ENCODE measurements around the gene SNAP47.

SNAP47 gene

GRCh38 chr1:227732586-227733308 lies 2.5 kb upstream of the SNAP47 start:
- DNase-seq, result no peak

- no peak for DNase-seq
These were observed 1.9 kb upstream of the SNAP47 start for GRCh38 chr1:227733309-227733705.

- no peak for DNase-seq
These were observed 1.3 kb upstream of the SNAP47 start for GRCh38 chr1:227733751-227734545.

- DNase-seq, result peak; percentile 44 to 47
These were observed 734 bp upstream of the SNAP47 start for GRCh38 chr1:227734546-227734855.

GRCh38 chr1:227735539-227736285 lies 477 bp downstream of the SNAP47 start:
- DNase-seq, result no peak

GRCh38 chr1:227736814-227737432 lies 1.7 kb downstream of the SNAP47 start:
- DNase-seq, result no peak

GRCh38 chr1:227738820-227739219 lies 3.6 kb downstream of the SNAP47 start:
- no peak for DNase-seq

GRCh38 chr1:227739636-227740035 lies 4.4 kb downstream of the SNAP47 start:
- DNase-seq, result no peak

GRCh38 chr1:227740401-227740960 lies 5.2 kb downstream of the SNAP47 start:
- no peak for DNase-seq

GRCh38 chr1:227741166-227741870 lies 6.1 kb downstream of the SNAP47 start:
- DNase-seq, result no peak

GRCh38 chr1:227742738-227743715 lies 7.8 kb downstream of the SNAP47 start:
- no peak for DNase-seq

- DNase-seq, result no peak
These were observed 9.4 kb downstream of the SNAP47 start for GRCh38 chr1:227744668-227745067.

- no peak for DNase-seq
These were observed 10.5 kb downstream of the SNAP47 start for GRCh38 chr1:227745568-227746265.

GRCh38 chr1:227746676-227747075 lies 11.4 kb downstream of the SNAP47 start:
- DNase-seq, result no peak

- DNase-seq, result no peak
These were observed 12.1 kb downstream of the SNAP47 start for GRCh38 chr1:227747382-227747781.

- no peak for DNase-seq
These were observed 12.8 kb downstream of the SNAP47 start for GRCh38 chr1:227747948-227748495.

GRCh38 chr1:227748496-227749182 lies 13.4 kb downstream of the SNAP47 start:
- DNase-seq, result no peak

- DNase-seq, result no peak
These were observed 14.0 kb downstream of the SNAP47 start for GRCh38 chr1:227749225-227749624.

GRCh38 chr1:227749916-227750710 lies 14.9 kb downstream of the SNAP47 start:
- no peak for DNase-seq
